Astrocyte (in vitro differentiated cells and primary cell): Measurements from ENCODE around the gene PRKCA.

Experiments used
- EZH2 ChIP-seq: IDR thresholded peaks from 2 replicates; pipeline ENCODE4 v1.6.1; 2012; ENCODE audit warnings: mild to moderate bottlenecking, low read length, inconsistent platforms; ENCODE audit not compliant: insufficient read depth
- TF ChIP-seq, protein P1 (sequence below): IDR thresholded peaks from 2 replicates; pipeline ENCODE4 v1.5.1; 2011; ENCODE audit warnings: low read depth, mild to moderate bottlenecking, inconsistent platforms, low read length, moderate library complexity; ENCODE audit not compliant: insufficient read depth

DNA sequence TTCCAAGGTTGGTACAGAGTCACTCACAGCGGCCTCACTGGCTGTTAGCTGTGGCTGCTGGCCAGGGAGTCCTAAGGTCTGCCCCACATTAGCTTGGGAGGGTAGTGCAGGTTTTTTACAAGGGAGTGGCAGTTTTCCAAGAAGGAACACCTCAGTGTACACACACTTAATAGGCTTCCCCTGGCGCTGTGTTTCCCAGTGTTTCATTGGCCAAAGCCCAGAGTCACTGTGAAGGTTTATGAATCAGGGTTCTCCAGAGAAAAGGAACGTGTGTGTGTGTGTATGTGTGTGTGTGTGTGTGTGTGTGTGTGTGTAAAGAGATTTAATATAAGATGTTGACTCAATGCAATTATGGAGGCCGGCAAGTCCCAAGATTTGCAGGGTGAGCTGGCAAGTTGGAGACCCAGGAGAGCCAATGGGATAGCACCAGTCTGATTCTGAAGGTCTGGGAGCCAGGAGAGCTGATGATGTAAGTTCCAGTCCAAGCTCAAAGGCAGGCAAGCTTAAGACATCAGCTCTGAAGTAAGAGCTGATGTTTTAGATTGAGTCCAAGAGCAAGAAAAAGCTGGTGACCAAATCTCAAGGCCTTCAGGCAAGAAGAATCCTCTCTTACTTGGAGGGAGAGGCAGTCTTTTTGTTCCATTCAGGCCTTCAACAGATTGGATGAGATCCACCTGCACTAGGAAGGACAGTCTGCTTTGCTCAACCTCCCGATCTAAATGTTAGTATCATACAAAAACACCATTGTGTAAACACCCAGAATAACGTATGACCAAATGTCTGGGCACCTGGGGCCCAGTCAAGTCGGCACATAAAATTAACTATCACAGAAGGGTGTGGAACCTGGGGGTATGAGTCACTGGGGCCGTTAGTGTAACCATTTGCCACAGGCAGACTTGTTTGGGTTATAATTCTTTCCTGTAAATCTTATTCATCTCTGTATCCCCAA, 206.8 kb downstream of the PRKCA start:
- TF ChIP-seq, protein P1, sequence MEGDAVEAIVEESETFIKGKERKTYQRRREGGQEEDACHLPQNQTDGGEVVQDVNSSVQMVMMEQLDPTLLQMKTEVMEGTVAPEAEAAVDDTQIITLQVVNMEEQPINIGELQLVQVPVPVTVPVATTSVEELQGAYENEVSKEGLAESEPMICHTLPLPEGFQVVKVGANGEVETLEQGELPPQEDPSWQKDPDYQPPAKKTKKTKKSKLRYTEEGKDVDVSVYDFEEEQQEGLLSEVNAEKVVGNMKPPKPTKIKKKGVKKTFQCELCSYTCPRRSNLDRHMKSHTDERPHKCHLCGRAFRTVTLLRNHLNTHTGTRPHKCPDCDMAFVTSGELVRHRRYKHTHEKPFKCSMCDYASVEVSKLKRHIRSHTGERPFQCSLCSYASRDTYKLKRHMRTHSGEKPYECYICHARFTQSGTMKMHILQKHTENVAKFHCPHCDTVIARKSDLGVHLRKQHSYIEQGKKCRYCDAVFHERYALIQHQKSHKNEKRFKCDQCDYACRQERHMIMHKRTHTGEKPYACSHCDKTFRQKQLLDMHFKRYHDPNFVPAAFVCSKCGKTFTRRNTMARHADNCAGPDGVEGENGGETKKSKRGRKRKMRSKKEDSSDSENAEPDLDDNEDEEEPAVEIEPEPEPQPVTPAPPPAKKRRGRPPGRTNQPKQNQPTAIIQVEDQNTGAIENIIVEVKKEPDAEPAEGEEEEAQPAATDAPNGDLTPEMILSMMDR, result no peak
- TF ChIP-seq EZH2, result no peak
